ENCODE data around the gene PLCD4. TPM values are rescaled to one million over a fixed set of nuclear protein-coding genes. Genes with fewer than 3 reads are reported as not detected.

PLCD4 gene
- polyA plus RNA-seq, 4 donors, result 7.1 to 11.3 (median 8.2) TPM

DNA sequence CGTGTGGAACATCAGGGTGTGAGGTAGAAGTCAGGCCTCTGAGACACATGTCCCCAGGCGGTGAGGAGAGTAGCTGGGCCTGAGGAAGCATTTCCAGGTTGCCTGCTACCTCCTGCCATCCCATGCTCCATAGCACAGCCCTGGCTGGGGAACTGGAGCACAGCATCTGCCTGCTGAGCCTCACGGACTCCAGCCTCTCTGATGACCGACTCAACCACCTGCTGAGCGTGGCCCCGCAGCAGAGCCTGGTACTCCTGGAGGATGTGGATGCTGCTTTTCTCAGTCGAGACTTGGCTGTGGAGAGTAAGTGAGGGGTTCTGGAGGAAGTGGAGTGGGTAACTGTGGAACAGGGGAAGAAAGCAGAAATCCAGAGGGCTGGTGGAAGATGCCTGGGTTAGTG is 54.7 kb downstream of the PLCD4 start:
- no peak for DNase-seq (ENCODE audit: low read depth in 4 of 4, low spot score in 2 of 4)

DNA sequence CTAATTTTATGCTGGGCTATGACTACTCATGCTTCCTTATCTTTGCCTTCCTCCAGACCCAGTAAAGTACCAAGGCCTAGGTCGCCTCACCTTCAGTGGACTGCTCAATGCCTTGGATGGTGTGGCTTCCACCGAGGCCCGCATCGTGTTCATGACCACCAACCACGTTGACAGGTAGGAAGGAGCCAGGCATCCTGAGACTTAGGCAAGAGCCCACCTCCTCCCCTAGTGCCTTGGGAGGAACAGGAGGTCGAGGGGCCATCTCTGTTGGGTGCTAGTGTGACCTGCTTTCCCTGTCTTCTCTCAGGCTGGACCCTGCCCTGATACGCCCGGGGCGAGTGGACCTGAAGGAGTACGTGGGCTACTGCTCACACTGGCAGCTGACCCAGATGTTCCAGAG is 55.1 kb downstream of the PLCD4 start:
- no peak for DNase-seq (ENCODE audit: low read depth in 4 of 4, low spot score in 2 of 4)

DNA sequence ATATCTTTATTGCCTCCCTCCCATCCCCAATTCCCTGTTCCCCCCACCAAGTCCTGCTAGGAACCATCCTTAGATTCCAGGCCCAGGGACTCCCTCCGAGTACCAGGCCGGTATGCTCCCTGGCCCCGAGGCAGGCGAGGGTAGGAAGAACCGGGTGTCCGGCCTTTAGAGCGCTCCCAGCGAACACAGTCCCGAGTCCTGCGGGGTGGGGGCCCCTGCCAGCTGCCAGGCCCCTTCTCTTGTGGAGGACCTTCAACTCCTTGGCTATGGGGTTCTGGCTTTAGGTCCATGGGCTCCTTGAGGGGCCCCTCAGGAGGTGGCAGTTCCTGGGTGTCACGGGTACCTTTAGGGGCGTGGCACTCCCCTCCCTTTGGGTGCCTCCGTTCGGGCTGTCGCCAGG is 56.2 kb downstream of the PLCD4 start:
- no peak for DNase-seq (ENCODE audit: low read depth in 4 of 4, low spot score in 2 of 4)

DNA sequence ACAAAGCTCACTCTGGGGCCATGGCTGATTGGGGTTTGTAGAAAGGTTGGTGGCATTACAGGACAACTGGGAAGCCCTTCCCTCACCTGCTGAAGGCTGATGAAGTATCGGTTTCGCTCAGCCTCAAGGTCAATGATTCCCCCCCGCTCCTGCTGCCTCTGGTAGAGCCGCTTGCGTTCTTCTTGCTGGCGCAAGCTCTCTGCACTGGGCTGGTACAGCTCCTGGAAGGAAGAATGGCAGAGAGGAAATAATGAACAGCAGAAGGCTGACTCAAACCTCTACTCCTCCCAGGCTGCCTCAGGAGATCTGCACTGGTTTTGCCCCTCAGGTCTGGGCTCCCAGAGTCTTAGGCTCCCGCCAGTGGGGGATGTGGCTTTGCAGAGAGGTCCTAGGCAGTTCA is 57.0 kb downstream of the PLCD4 start:
- DNase-seq (ENCODE audit: low read depth in 4 of 4, low spot score in 2 of 4), result no peak

DNA sequence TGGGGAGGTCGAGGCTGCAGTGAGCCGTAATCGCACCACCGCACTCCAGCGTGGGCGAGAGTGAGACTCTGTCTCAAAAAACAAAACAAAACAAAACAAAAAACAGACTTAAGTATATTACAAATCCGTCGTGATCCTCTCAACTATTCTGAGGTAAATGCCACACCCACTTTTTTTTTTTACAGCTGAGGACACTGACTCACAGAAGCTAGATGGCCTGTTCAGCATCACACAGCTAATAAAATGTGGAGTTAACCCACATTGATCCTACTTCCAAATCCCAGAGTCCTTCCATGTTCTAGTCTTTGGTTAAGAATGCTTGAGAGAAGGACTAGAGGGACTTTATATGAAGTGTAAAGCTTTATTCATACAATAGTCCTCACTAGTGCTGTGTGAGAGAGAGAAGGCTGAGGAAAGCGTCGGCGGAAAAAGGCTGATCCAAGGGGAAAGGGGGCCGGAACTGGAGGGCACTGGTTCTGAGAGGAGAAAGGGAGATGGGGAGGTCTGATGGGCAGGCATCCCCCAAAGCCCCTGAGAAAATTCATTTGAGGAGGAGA is 63.5 kb downstream of the PLCD4 start:
- no peak for DNase-seq (ENCODE audit: low read depth in 4 of 4, low spot score in 2 of 4)

DNA sequence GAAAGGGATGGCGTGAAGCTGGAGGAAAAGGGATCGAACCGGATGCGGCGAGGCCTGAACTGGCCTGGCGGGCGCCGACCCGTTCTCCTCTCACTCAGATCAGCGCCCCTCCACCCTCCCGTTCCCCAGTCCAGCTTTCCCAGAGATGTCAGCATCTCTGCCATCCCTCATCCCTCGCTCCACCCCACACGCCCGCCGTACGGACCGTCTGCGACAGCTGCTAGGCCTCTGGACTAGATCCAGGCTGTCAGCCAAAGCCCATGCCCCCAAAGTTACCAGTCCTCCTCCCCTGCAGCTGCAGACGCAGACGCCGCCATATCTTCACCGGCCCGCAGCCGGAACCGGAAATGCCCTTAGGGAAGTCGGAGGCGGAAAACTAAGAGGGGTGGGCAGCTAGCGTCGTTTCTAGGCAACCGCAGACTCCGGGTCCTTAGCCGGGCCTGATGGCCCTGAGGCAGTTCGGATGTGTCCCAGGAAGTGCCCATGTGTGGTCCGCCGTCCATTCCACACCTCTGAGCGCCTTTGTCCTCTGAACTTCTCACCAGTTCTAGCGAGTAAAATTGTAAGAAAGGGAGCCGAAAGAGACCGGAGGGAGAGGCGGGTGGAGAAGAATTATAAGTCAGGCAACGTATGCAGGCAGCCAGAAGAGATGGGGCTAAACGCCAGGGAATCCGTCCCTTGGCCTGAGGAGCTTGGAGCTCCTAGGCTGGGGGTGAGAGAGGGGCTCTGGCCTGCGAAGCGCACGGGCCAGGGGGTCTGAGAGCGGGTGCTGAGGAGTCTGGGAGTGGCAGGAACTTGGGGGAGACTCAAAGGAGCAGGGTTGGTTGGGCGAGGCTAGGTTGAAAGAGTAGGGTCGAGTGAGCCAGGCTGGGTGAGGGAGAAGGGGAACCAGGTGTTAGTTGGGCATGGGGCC is 64.2 kb downstream of the PLCD4 start, which contains the start of the genes RNF25 and STK36:
Gene RNF25, minus strand, starts transcription at position 349 of the 913 bp plus-strand sequence. Its CDS starts 32 bp downstream, at position 317.
Gene STK36, plus strand, starts transcription at position 433 of the 913 bp plus-strand sequence. CDS start 744 bp downstream, outside the sequence.
- DNase-seq (ENCODE audit: low read depth in 4 of 4, low spot score in 2 of 4), result peak; percentile 67 to 87 (median 78)

DNA sequence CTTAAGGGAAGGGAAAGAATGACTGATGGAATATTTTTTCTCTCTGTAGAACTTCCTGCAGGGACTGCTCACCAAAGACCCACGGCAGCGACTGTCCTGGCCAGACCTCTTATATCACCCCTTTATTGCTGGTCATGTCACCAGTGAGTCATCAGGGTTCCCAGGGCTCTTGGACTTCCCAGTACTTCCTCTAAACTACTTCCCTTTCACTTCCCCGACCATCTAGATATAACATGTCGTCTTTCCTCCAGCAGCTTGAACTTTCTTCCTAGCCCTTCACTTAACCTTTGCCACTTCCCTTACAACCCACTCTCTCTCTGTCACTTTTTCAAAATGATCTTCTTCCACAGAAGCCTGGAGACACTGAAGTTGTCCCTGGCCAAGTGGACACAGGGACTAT is 71.4 kb downstream of the PLCD4 start:
- DNase-seq (ENCODE audit: low read depth in 4 of 4, low spot score in 2 of 4), result no peak

DNA sequence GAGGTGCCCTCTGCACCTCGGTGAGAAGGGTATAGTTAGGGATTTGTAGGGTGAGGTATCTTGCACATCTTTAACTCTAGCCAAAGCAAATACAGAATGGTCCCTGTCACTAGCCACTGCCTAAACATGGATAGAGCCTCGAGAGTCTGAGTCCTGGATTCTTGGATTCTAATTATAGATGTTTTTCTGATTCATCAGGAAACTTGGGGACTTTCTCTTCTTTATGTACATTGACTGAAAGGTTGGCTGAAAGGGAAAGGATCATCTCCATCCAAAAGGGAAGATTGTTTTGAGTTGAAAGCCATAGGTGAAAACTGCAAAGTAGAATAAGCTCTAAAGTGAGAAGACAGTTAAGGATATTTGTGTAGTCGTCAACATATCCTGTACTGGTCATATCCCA is 72.4 kb downstream of the PLCD4 start:
- no peak for DNase-seq (ENCODE audit: low read depth in 4 of 4, low spot score in 2 of 4)

Other genes starting within 250 kb of the PLCD4 start
- gene SLC11A1, start 225.6 kb upstream of the PLCD4 start, polyA plus RNA-seq (ENCODE audit: insufficient read length in 4 of 4), result 1 to 10 TPM in 1 of 4 donors, under 1 TPM in 3; 0.68 to 2.4 (median 0.89) TPM
- 100 to 1,000 TPM; 137 to 190 (median 153) TPM for gene CTDSP1, start 208.0 kb upstream of the PLCD4 start, polyA plus RNA-seq (ENCODE audit: insufficient read length in 4 of 4)
- gene VIL1, start 188.8 kb upstream of the PLCD4 start, polyA plus RNA-seq (ENCODE audit: insufficient read length in 4 of 4), result 10 to 100 TPM; 18.3 to 31.7 (median 24.9) TPM
- gene USP37, start 39.5 kb upstream of the PLCD4 start, polyA plus RNA-seq (ENCODE audit: insufficient read length in 4 of 4), result 10 to 100 TPM; 15.1 to 20.2 (median 18.0) TPM
- 10 to 100 TPM; 43.9 to 63.4 (median 53.3) TPM for gene CNOT9, start 39.1 kb upstream of the PLCD4 start, polyA plus RNA-seq (ENCODE audit: insufficient read length in 4 of 4)
- gene ZNF142, start 51.7 kb downstream of the PLCD4 start, polyA plus RNA-seq (ENCODE audit: insufficient read length in 4 of 4), result 10 to 100 TPM; 15.2 to 25.7 (median 18.9) TPM
- gene BCS1L, start 51.8 kb downstream of the PLCD4 start, polyA plus RNA-seq (ENCODE audit: insufficient read length in 4 of 4), result 10 to 100 TPM; 47.6 to 64.8 (median 58.9) TPM
- 10 to 100 TPM; 44.3 to 53.9 (median 48.3) TPM for gene RNF25, start 64.1 kb downstream of the PLCD4 start, polyA plus RNA-seq (ENCODE audit: insufficient read length in 4 of 4)
- gene STK36, start 64.2 kb downstream of the PLCD4 start, polyA plus RNA-seq (ENCODE audit: insufficient read length in 4 of 4), result 100 to 1,000 TPM in 2 of 4 donors, 10 to 100 TPM in 2; 37.0 to 118 (median 82.2) TPM
- 10 to 100 TPM; 25.8 to 44.4 (median 34.3) TPM for gene TTLL4, start 102.9 kb downstream of the PLCD4 start, polyA plus RNA-seq (ENCODE audit: insufficient read length in 4 of 4)
- gene CYP27A1, start 174.2 kb downstream of the PLCD4 start, polyA plus RNA-seq (ENCODE audit: insufficient read length in 4 of 4), result 10 to 100 TPM; 44.2 to 57.0 (median 51.7) TPM
- gene PRKAG3, start 223.9 kb downstream of the PLCD4 start, polyA plus RNA-seq (ENCODE audit: insufficient read length in 4 of 4), result under 1 TPM in 2 of 4 donors, not detected in 2; 0.07 to 0.17 TPM